Upper lobe of left lung (tissue), 6 donors: ENCODE measurements around the gene TMEM126B. TPM values are rescaled to one million over a fixed set of nuclear protein-coding genes. Genes with fewer than 3 reads are reported as not detected.

ENCODE experiments used
- ATAC-seq, 2 donors: fragments of 200-7000 bp; cut with Tn5 transposase; one replicate each; pipeline ENCODE4 v1.9.1; 2022; ENCODE audit warnings: mild to moderate bottlenecking in 2 of 2, moderate library complexity in 2 of 2; ENCODE audit not compliant: low FRiP score in 2 of 2
- DNase-seq, 2 donors: peaks; one replicate each; pipeline ENCODE4 v3.0.0-alpha.2; 2019 to 2020
- H3K27ac ChIP-seq, 4 donors: fragments of 200-600 bp; sonication (generic); one replicate each; pipeline ENCODE4 v1.5.1; 2016 to 2019
- H3K27me3 ChIP-seq, 4 donors: fragments of 200-600 bp; sonication (generic); one replicate each; pipeline ENCODE4 v1.5.1; 2017 to 2019
- H3K36me3 ChIP-seq, 4 donors: fragments of 200-600 bp; sonication (generic); one replicate each; pipeline ENCODE4 v1.5.1; 2016 to 2019
- H3K4me1 ChIP-seq, 4 donors: fragments of 200-600 bp; sonication (generic); one replicate each; pipeline ENCODE4 v1.5.1; 2018 to 2019
- H3K4me3 ChIP-seq, 4 donors: fragments of 200-600 bp; sonication (generic); one replicate each; pipeline ENCODE4 v1.5.1; 2017 to 2019; ENCODE audit warnings: mild to moderate bottlenecking in 2 of 4, moderate library complexity in 1 of 4
- H3K9me3 ChIP-seq, 4 donors: fragments of 200-600 bp; sonication (generic); one replicate each; pipeline ENCODE4 v1.5.1; 2018 to 2019
- CTCF ChIP-seq, 6 experiments: fragments of 450-650 bp in 4 of 6; fragments of 200-600 bp in 2 of 6; sonication (generic) in 2 of 6; IDR thresholded peaks; one replicate each; pipeline ENCODE4 v1.5.1; 2016 to 2019; ENCODE audit warnings: antibody characterized with exemption in 6 of 6
- EP300 ChIP-seq, 4 donors: sonication (generic); formaldehyde crosslinking; IDR thresholded peaks; one replicate each; pipeline ENCODE4 v1.5.1; 2017; ENCODE audit warnings: antibody characterized with exemption in 4 of 4, control low read depth in 2 of 4
- POLR2A ChIP-seq, 4 donors: fragments of 450-650 bp; IDR thresholded peaks; one replicate each; pipeline ENCODE4 v1.5.1; 2016 to 2017; ENCODE audit warnings: antibody characterized with exemption in 4 of 4, mild to moderate bottlenecking in 2 of 4
- POLR2AphosphoS5 ChIP-seq, 2 donors: sonication (generic); formaldehyde crosslinking; IDR thresholded peaks; one replicate each; pipeline ENCODE4 v1.5.1; 2017; ENCODE audit warnings: antibody characterized with exemption in 2 of 2
- whole genome bisulfite sequencing, 2 donors: methylation state at CpG; one replicate each; pipeline ENCODE4 v1.1.5; 2017 to 2018; 5-methylcytosine and 5-hydroxymethylcytosine counted together
- total RNA-seq, 6 donors: library from RNA; depleted of rRNA in 4 of 6; stranded (reverse); fragments of >200 nt in 4 of 6; gene quantifications; one replicate each; pipeline versions ENCODE4 v1.1.0 to v1.2.1, GENCODE V29; 2016 to 2021
- donor health status: DM: no; HTN: no; CAD: no; lungs with moderate emphysema.
- donor health status: DM: no; HTN: yes; CAD: no; lungs with severe emphysema.

Gene TMEM126B
- 10 to 100 TPM; 19.3 to 72.6 (median 44.8) TPM for total RNA-seq

GRCh38 chr11:85627998-85628770 lies at the start of gene TMEM126B:
Gene TMEM126B, plus strand, starts transcription at chr11:85628593. Its CDS starts 15 bp downstream, at chr11:85628608.
- peak within 1 kb of the TSS; percentile 65 to 83 (median 76) for H3K4me3 ChIP-seq
- peak in 1 of 6 experiments; percentile 2 for TF ChIP-seq CTCF (IDR thresholded peaks at IDR 0.05)
- TF ChIP-seq POLR2AphosphoS5 (IDR thresholded peaks at IDR 0.05), result peak; percentile 80 to 95
- TF ChIP-seq EP300 (IDR thresholded peaks at IDR 0.05), result peak in 1 of 4 donors; percentile 76
- TF ChIP-seq POLR2A (IDR thresholded peaks at IDR 0.05), result peak in 3 of 4 donors; percentile 56 to 88 (median 83)
- DNase-seq, result peak; percentile 96 to 99
- peaks cover 0 to 13% (median 1%) of the 10 kb centered on the region in 4 donors for H3K36me3 ChIP-seq
- peaks cover 8 to 25% (median 14%) of the 10 kb centered on the region in 4 donors for H3K4me1 ChIP-seq
- 0% methylated on average over 28 to 41 of the region's 41 CpGs for WGBS, 2 donors
- peak; percentile 100 for ATAC-seq
- H3K27ac ChIP-seq, result peak within 1 kb of the TSS; percentile 87 to 97 (median 96)
- no peaks in the 10 kb centered on the region for H3K27me3 ChIP-seq
- H3K9me3 ChIP-seq, result no peaks in the 10 kb centered on the region

- 77 to 80% methylated on average over 2 of the region's 2 CpGs for WGBS, 2 donors
- ATAC-seq (no peak), DNase-seq (no peak)
- Histone ChIP-seq H3K4me1 (no peaks in the 10 kb centered on the region), H3K36me3 (no peaks in the 10 kb centered on the region), H3K9me3 (no peaks in the 10 kb centered on the region), H3K27me3 (no peaks in the 10 kb centered on the region), H3K4me3 (no peak overlapping the region), H3K27ac (no peak overlapping the region)
- no peak for TF ChIP-seq POLR2A (IDR thresholded peaks at IDR 0.05)
Measured at GRCh38 chr11:85582111-85582510, 46.3 kb upstream of the TMEM126B start.

- no peak for TF ChIP-seq EP300 (IDR thresholded peaks at IDR 0.05)
- no peak for TF ChIP-seq POLR2AphosphoS5 (IDR thresholded peaks at IDR 0.05)
- TF ChIP-seq CTCF (IDR thresholded peaks at IDR 0.05), result no peak
- TF ChIP-seq POLR2A (IDR thresholded peaks at IDR 0.05), result no peak
- no peak overlapping the region for H3K4me3 ChIP-seq
- H3K27me3 ChIP-seq, result no peaks in the 10 kb centered on the region
- H3K27ac ChIP-seq, result no peak overlapping the region
- H3K4me1 ChIP-seq, result no peaks in the 10 kb centered on the region
- ATAC-seq, result no peak
- no peaks in the 10 kb centered on the region for H3K9me3 ChIP-seq
- 87 to 97% methylated on average over 3 of the region's 3 CpGs for WGBS, 2 donors
- no peaks in the 10 kb centered on the region for H3K36me3 ChIP-seq
- no peak for DNase-seq
Measured at GRCh38 chr11:85589373-85589772, 39.0 kb upstream of the TMEM126B start.

GRCh38 chr11:85590848-85591483 lies 37.4 kb upstream of the TMEM126B start:
- Histone ChIP-seq H3K4me1 (no peaks in the 10 kb centered on the region), H3K27me3 (no peaks in the 10 kb centered on the region), H3K4me3 (no peak overlapping the region), H3K27ac (no peak overlapping the region), H3K36me3 (no peaks in the 10 kb centered on the region), H3K9me3 (no peaks in the 10 kb centered on the region)
- TF ChIP-seq EP300 (IDR thresholded peaks at IDR 0.05) (no peak), POLR2AphosphoS5 (IDR thresholded peaks at IDR 0.05) (no peak), CTCF (IDR thresholded peaks at IDR 0.05) (no peak), POLR2A (IDR thresholded peaks at IDR 0.05) (no peak)
- no peak for DNase-seq
- ATAC-seq, result no peak
- 78 to 80% methylated on average over 4 of the region's 4 CpGs for WGBS, 2 donors

DNA sequence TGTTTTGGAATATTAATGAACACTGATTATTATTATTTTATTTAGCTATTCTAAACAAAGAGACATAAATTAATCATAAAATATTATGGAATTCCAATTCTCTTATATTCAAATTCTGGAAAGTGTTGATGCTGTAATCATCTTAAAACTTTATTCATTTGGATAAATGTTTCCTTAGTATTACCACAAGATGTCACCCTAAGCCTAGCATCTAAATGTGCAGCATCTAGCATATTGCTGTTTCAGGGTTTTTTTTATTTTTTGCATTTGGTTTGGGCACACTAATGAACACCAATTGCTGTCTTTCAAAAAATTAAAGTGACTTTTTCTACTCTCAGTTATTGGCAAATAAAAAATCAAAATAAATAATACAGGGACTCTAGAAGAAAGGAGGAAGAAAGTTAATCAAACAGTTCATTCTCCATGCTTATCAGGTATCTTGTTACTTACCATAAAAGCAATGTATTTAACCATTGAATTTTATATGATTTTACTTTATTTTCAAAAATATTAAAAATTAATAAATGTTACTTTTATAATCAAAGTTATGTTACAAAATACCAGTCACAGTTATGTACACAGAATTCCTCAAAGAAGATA lies 33.0 kb upstream of the TMEM126B start:
- ATAC-seq, result peak in 1 of 2 donors; percentile 80

More for the DNA sequence above, 33.0 kb upstream of the TMEM126B start:
- Histone ChIP-seq H3K27me3 (no peaks in the 10 kb centered on the region), H3K27ac (no peak overlapping the region), H3K9me3 (no peaks in the 10 kb centered on the region), H3K4me1 (no peaks in the 10 kb centered on the region), H3K36me3 (no peaks in the 10 kb centered on the region), H3K4me3 (no peak overlapping the region)
- no peak for DNase-seq
- TF ChIP-seq CTCF (IDR thresholded peaks at IDR 0.05), result peak; percentile 22 to 57 (median 45)
- TF ChIP-seq POLR2AphosphoS5 (IDR thresholded peaks at IDR 0.05), result no peak
- TF ChIP-seq POLR2A (IDR thresholded peaks at IDR 0.05), result no peak
